SK-N-SH (cell line): Measurements from ENCODE around the gene PDZK1IP1.

Source experiments
- CTCF ChIP-seq: fragments of 200-600 bp; sonication (generic); IDR thresholded peaks from 2 replicates; pipeline ENCODE4 v1.6.1; 2017; ENCODE audit warnings: antibody characterized with exemption, mild to moderate bottlenecking, moderate library complexity
- EP300 ChIP-seq, 2 experiments: IDR thresholded peaks; 2 replicates each; pipeline versions ENCODE4 v1.4.0 to v1.6.1; 2012; ENCODE audit warnings: borderline replicate concordance in 1 of 2, low read depth in 1 of 2, low read length in 1 of 2
- EZH2phosphoT487 ChIP-seq: fragments of 200-600 bp; sonication (generic); IDR thresholded peaks from 2 replicates; pipeline ENCODE4 v1.6.1; 2017; ENCODE audit warnings: low read depth, mixed run types, mild to moderate bottlenecking, antibody characterized with exemption, moderate library complexity, borderline replicate concordance
- FOXM1 ChIP-seq: IDR thresholded peaks from 2 replicates; pipeline ENCODE4 v1.4.0; 2012; ENCODE audit warnings: low read depth, mild to moderate bottlenecking
- GABPA ChIP-seq: IDR thresholded peaks from 2 replicates; pipeline ENCODE4 v1.4.0; 2012; ENCODE audit warnings: low read depth, mild to moderate bottlenecking
- IRF3 ChIP-seq: fragments of 150-350 bp; IDR thresholded peaks from 2 replicates; pipeline ENCODE4 v1.6.1; 2016; ENCODE audit warnings: mild to moderate bottlenecking, low read depth, low read length
- JUND ChIP-seq: IDR thresholded peaks from 2 replicates; pipeline ENCODE4 v1.4.0; 2012
- MAX ChIP-seq: IDR thresholded peaks from 2 replicates; pipeline ENCODE4 v1.4.0; 2012; ENCODE audit warnings: low read depth
- NRF1 ChIP-seq: IDR thresholded peaks from 2 replicates; pipeline ENCODE4 v1.6.1; 2012; ENCODE audit warnings: low read depth, mild to moderate bottlenecking, low read length
- POLR2AphosphoS5 ChIP-seq: IDR thresholded peaks from 2 replicates; pipeline ENCODE4 v1.6.1; 2012; ENCODE audit warnings: low read depth, low read length
- RAD21 ChIP-seq: IDR thresholded peaks from 2 replicates; pipeline ENCODE4 v1.6.1; 2012; ENCODE audit warnings: mild to moderate bottlenecking, low read length
- RCOR1 ChIP-seq: fragments of 150-350 bp; IDR thresholded peaks from 2 replicates; pipeline ENCODE4 v1.6.1; 2017; ENCODE audit warnings: antibody characterized with exemption, low read length
- SIN3A ChIP-seq: IDR thresholded peaks from 2 replicates; pipeline ENCODE4 v1.6.1; 2012; ENCODE audit warnings: low read depth, mild to moderate bottlenecking, low read length, moderate library complexity, borderline replicate concordance
- TCF12 ChIP-seq: IDR thresholded peaks from 2 replicates; pipeline ENCODE4 v1.4.0; 2012

- TF ChIP-seq EP300 (IDR thresholded peaks at IDR 0.05; ENCODE audit: borderline replicate concordance in 1 of 2, low read depth in 1 of 2, low read length in 1 of 2) = no peak
- no peak for TF ChIP-seq MAX
- no peak for TF ChIP-seq CTCF
- no peak for TF ChIP-seq FOXM1
- TF ChIP-seq SIN3A = no peak
- no peak for TF ChIP-seq JUND
- TF ChIP-seq TCF12 = no peak
- TF ChIP-seq RCOR1 = no peak
- TF ChIP-seq POLR2AphosphoS5 = no peak
- TF ChIP-seq RAD21 = no peak
- TF ChIP-seq EZH2phosphoT487 = peak; percentile 71; the same call in 1 of the 2 replicates
- TF ChIP-seq IRF3 = no peak
- no peak for TF ChIP-seq GABPA
- no peak for TF ChIP-seq NRF1
These were observed 35.0 kb upstream of the PDZK1IP1 start for GRCh38 chr1:47224676-47225399.
